Activated naive CD8-positive, alpha-beta T cell (primary cell): ENCODE data around the gene PSMD11.
"Not testable (repeated sequence)": the region's sequence is repeated elsewhere in the genome, so short reads cannot be mapped to it uniquely, and the experiment has no call there.

Experiments used
- H3K27ac Mint-ChIP-seq: one replicate; pipeline ENCODE4 v1.8.0; 2021; ENCODE audit warnings: mixed read lengths
- H3K27me3 Mint-ChIP-seq: one replicate; pipeline ENCODE4 v1.8.0; 2021; ENCODE audit warnings: mixed read lengths
- H3K36me3 Mint-ChIP-seq: one replicate; pipeline ENCODE4 v1.8.0; 2021; ENCODE audit warnings: mixed read lengths
- H3K4me1 Mint-ChIP-seq: one replicate; pipeline ENCODE4 v1.8.0; 2021; ENCODE audit warnings: low read depth, mixed read lengths
- H3K4me3 Mint-ChIP-seq: one replicate; pipeline ENCODE4 v1.8.0; 2021; ENCODE audit warnings: mild to moderate bottlenecking, mixed read lengths
- H3K9me3 Mint-ChIP-seq: one replicate; pipeline ENCODE4 v1.8.0; 2021; ENCODE audit warnings: low read depth, mixed read lengths

Gene PSMD11

DNA sequence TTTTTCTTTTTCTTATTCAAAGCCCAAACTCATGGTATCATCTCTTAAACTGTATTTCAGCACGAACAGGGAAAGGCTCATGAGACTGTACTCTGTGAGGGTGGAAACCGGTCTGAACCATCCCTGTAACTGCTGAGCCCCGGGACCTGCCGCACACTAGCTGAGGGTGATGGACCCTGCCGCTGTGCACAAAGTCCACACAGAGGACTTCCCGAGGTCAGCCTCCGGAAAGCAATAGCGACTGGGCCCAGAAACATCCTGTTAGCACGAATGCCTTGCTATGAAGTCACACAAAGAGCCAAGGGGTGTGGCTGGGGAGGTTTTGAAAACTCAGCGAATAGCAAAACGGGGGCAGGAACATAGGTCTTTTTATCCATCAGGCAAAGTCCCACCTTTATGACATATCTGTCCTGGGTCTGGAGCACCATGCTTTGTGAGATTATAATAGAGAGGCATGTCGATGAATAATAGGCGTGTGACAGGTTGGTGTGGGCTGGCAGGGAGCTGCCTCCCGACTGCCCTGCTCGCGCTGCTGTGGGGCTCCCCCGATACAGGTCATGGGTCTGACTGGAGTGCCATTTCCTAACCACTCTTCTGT, 75.9 kb downstream of the PSMD11 start:
- Mint-ChIP-seq H3K36me3 (no peaks in the 10 kb centered on the region), H3K4me3 (peak overlapping the region; percentile 77), H3K4me1 (peaks cover 82% of the 10 kb centered on the region), H3K27me3 (no peaks in the 10 kb centered on the region), H3K27ac (peak overlapping the region; percentile 76), H3K9me3 (no peaks in the 10 kb centered on the region)

DNA sequence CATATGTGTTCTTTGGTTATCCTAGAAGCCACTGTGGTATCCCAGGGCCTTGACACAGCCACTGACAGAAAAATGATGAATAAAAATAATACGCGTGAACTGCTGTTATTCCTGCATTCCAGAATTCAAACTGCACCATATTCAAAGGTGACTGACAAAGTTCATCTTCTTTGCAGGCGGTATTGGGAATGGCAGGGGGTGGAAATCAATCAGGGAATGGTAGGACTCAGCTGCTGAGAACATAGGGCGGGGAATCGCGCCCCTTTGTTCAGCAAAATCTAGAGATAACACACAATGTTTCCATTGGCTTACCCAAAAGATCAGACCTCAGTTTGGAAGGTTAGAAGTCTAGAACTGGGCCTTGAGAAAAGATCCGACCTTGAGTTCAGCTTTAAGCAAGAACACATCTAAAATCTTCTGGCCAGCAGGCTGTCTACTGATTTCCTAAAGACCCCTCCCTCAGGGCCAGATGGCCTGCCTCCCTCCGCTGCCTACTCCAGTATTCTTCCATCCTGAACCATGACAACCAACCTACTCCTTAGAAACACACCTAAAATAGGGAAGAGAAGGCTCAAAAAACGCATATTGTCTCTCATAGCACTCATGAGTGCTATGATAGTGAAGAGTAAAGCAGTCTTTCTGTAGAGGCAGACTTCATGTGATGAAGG, 76.6 kb downstream of the PSMD11 start:
- H3K4me3 Mint-ChIP-seq, result peak overlapping the region; percentile 77
- peaks cover 76% of the 10 kb centered on the region for H3K4me1 Mint-ChIP-seq
- H3K9me3 Mint-ChIP-seq, result no peaks in the 10 kb centered on the region
- no peaks in the 10 kb centered on the region for H3K27me3 Mint-ChIP-seq
- H3K27ac Mint-ChIP-seq, result peak overlapping the region; percentile 76
- no peaks in the 10 kb centered on the region for H3K36me3 Mint-ChIP-seq

DNA sequence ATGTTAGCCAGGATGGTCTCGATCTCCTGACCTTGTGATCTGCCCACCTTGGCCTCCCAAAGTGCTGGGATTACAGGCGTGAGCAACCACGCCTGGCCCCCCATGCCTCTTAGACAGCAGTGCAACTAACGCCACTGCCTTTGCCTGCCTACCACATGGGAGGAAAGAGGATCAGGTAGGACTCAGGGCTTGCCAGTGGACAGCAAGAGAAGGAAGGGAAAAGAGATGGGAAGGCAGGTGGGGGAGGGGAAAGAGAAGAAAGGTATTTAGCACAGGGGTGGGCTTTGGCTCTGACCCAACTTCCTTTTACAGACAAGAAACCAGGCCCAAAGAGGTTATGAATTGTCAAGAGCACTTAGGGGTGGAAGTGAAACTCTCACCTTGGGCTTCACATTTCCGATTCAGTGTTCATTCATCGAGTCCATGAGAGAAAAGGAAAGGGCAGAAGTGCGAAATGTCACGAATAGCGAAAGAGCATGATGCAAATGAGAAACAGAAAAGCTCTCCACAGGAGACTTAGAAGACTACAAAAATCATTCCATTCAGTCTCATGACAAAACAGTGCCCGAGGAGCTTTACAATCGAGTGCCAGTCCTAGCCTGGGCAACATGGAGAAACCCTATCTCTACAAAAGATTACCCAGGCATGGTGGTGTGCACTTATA, 78.8 kb downstream of the PSMD11 start:
- no peaks in the 10 kb centered on the region for H3K9me3 Mint-ChIP-seq
- H3K4me3 Mint-ChIP-seq, result peak overlapping the region; percentile 79
- H3K27me3 Mint-ChIP-seq, result no peaks in the 10 kb centered on the region
- H3K4me1 Mint-ChIP-seq, result peaks cover 60% of the 10 kb centered on the region
- peak overlapping the region; percentile 96 for H3K27ac Mint-ChIP-seq
- no peaks in the 10 kb centered on the region for H3K36me3 Mint-ChIP-seq

DNA sequence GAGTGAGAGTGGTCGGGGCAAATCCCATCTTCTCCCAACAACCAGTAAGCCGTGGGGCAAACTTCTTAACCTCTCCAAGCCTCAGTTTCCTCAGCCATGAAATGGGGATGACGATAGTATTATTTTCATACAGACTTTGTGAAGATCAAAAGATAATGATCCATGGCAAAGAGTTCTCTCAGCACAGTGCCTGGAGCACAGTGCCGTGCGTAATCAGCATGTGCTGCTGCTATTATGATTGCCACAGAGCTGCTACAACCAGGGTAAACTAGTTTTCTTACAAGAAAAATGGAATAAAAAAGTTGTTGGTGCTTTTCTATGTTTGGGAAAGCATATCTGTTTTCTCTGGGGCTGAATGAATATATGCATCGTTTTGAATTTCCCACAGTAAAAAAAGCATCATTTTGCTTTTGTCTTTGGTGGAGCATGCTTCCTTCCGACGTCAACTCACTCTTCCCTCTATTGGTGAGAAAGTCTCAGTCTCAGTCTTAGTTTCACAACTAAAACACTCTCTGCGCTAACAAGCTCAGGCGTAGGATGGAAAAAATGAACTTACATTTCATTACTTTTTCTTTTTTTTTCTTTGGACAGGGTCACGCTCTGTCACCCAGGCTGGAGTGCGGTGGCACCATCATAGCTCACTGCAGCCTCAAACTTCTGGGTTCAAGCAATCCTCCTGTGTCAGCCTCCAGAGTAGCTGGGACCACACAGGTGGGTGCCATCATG, 79.7 kb downstream of the PSMD11 start:
- Mint-ChIP-seq H3K4me3 (peak overlapping the region; percentile 79), H3K9me3 (no peaks in the 10 kb centered on the region), H3K27ac (peak overlapping the region; percentile 96), H3K4me1 (peaks cover 60% of the 10 kb centered on the region), H3K36me3 (no peaks in the 10 kb centered on the region), H3K27me3 (no peaks in the 10 kb centered on the region)

DNA sequence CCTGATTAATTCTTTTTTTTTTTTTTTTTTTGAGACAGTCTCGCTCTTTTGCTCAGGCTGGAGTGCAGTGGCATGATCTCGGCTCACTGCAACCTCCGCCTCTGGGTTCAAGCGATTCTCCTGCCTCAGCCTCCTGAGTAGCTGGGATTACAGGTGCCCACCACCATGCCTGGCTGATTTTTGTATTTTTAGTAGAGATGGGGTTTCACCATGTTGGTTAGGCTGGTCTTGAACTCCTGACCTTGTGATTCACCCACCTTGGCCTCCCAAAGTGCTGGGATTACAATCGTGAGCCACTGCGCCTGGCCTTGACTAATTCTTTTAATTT, 80.2 kb downstream of the PSMD11 start:
- peak overlapping the region; percentile 96 for H3K27ac Mint-ChIP-seq
- H3K4me1 Mint-ChIP-seq, result peaks cover 62% of the 10 kb centered on the region
- not testable (repeated sequence) for H3K9me3 Mint-ChIP-seq, H3K4me3 Mint-ChIP-seq, H3K36me3 Mint-ChIP-seq, H3K27me3 Mint-ChIP-seq

DNA sequence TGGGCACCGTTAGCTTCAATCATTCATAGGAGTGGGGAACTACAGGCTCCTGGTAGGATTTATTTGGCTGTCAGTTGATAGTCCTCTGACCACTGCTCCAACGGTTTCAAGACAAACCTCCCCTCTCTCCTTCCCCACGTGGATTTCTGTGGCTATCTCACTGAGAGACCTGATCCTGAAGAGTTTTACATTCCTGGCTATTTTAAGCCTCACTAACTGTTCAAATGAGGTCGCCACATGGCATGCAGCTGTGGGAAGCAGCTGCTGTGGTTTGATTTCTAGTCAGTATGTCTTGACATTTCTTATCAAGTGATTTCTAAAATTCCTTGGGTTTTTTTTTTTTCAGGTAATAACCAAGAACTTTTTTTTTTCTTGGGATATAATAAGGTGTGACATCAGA, 80.8 kb downstream of the PSMD11 start:
- peak overlapping the region; percentile 66 for H3K27ac Mint-ChIP-seq
- H3K36me3 Mint-ChIP-seq, result no peaks in the 10 kb centered on the region
- no peaks in the 10 kb centered on the region for H3K27me3 Mint-ChIP-seq
- H3K4me1 Mint-ChIP-seq, result peaks cover 58% of the 10 kb centered on the region
- H3K4me3 Mint-ChIP-seq, result no peak overlapping the region
- no peaks in the 10 kb centered on the region for H3K9me3 Mint-ChIP-seq

DNA sequence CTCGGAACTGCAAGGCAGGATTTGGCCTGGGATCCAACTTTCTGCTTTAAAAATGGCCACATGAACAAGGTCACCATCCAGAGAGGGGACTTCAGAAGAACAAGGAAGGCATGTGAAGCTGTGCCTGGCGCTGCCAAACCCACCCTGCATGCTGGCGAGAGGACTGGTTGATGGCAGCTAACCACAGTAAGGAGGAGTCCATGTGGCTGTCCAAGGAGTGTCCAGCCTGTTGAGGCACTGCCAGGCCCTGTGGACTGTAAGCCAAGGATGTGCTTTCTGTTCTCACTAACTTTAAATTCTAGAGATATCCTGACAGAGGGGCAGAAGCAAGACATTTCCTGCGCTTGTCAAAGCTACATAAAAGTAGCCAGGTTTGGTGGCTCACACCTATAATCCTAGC, 82.8 kb downstream of the PSMD11 start:
- Mint-ChIP-seq H3K27me3 (no peaks in the 10 kb centered on the region), H3K27ac (peak overlapping the region; percentile 41), H3K36me3 (no peaks in the 10 kb centered on the region), H3K4me3 (no peak overlapping the region), H3K4me1 (peaks cover 43% of the 10 kb centered on the region), H3K9me3 (no peaks in the 10 kb centered on the region)

DNA sequence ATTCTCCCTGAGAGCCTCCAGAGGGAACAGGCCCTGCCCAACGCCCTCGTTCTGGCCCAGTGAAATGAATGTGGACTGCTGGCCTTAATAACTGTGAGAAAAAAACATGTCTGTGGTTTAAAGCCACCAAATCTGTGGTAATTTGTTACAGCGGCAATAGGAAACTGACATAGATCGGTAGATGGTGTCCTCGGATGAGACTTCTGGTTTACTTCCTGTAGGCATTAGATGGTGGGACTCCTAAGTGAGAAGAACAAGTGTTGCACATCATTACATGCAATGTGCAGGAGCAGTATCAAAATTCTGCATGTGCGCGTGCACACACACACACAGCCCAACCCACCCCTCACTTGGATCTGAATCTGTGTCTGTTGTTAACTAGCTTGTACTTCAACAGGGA, 84.5 kb downstream of the PSMD11 start:
- Mint-ChIP-seq H3K9me3 (no peaks in the 10 kb centered on the region), H3K27me3 (no peaks in the 10 kb centered on the region), H3K4me1 (peaks cover 30% of the 10 kb centered on the region), H3K36me3 (peaks cover 2% of the 10 kb centered on the region), H3K4me3 (no peak overlapping the region), H3K27ac (peak overlapping the region; percentile 12)

DNA sequence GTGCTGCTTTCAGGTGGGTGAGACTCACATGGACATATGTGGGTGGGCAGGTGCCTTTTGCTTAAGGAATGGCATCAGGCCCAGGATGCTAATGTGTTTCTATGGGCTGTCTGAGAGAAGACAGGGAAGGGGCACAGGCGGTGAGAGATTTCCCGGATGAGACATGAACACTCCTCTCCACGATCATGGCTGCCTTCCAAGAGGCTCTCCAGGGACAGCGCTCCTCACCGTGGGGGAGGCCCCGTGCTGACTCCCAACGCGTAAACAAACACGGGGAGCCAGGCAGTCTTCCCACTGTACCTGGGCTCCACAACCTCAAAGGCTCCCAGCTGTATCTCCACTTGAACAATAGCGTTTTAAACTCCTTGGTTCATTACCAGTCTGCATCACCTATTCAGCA, 85.3 kb downstream of the PSMD11 start:
- Mint-ChIP-seq H3K27ac (no peak overlapping the region), H3K4me1 (peaks cover 25% of the 10 kb centered on the region), H3K9me3 (no peaks in the 10 kb centered on the region), H3K36me3 (peaks cover 2% of the 10 kb centered on the region), H3K4me3 (no peak overlapping the region), H3K27me3 (no peaks in the 10 kb centered on the region)
